Subcutaneous adipose tissue (tissue), 4 donors: ENCODE results near the gene MRM3. TPM values are rescaled to one million over a fixed set of nuclear protein-coding genes. Genes with fewer than 3 reads are reported as not detected.

Source experiments
- CTCF ChIP-seq: fragments of 450-650 bp; IDR thresholded peaks from one replicate; pipeline ENCODE4 v1.5.1; 2016; ENCODE audit warnings: low read depth, mild to moderate bottlenecking, control low read depth, antibody characterized with exemption, moderate library complexity
- total RNA-seq, 4 donors: library from RNA; depleted of rRNA; stranded (reverse); fragments of >200 nt; gene quantifications; one replicate each; pipeline ENCODE4 v1.1.0, GENCODE V29; 2016

MRM3 gene
- total RNA-seq, 4 donors from 2014 or later = 12.4 to 22.8 (median 15.5) TPM

GRCh38 chr17:773467-774312 is 8.5 kb upstream of the MRM3 start:
- no peak for TF ChIP-seq CTCF

GRCh38 chr17:774313-774584 is 7.9 kb upstream of the MRM3 start:
- TF ChIP-seq CTCF = no peak

- TF ChIP-seq CTCF = no peak
These were observed 4.1 kb upstream of the MRM3 start for GRCh38 chr17:778096-778495.

GRCh38 chr17:784143-784542 is 2.0 kb downstream of the MRM3 start:
- no peak for TF ChIP-seq CTCF

GRCh38 chr17:787641-788221 is 5.6 kb downstream of the MRM3 start:
- no peak for TF ChIP-seq CTCF

- TF ChIP-seq CTCF = no peak
These were observed 6.4 kb downstream of the MRM3 start for GRCh38 chr17:788551-788950.

GRCh38 chr17:789160-789840 is 7.1 kb downstream of the MRM3 start:
- TF ChIP-seq CTCF = no peak
